ENCODE data around the gene JKAMP. TPM values are rescaled to one million over a fixed set of nuclear protein-coding genes. Genes with fewer than 3 reads are reported as not detected.

The JKAMP gene
- total RNA-seq, 1 donor from 2014 or later, result 182 TPM

GRCh38 chr14:59480166-59480565 lies 4.2 kb upstream of the JKAMP start:
- Histone ChIP-seq H3K36me3 (no peaks in the 10 kb centered on the region), H3K4me2 (no peak overlapping the region), H3K4me1 (peaks cover under 1% of the 10 kb centered on the region), H3K4me3 (no peak overlapping the region), H3K27ac (no peak overlapping the region), H3K9ac (no peak overlapping the region), H3K9me3 (ENCODE audit: low read depth) (no peaks in the 10 kb centered on the region), H4K20me1 (ENCODE audit: low read depth) (peaks cover 29% of the 10 kb centered on the region), H3F3A (ENCODE audit: low read depth) (peaks cover 7% of the 10 kb centered on the region), H3K79me2 (ENCODE audit: low read depth) (peaks cover 31% of the 10 kb centered on the region), H2AFZ (replicated peaks) (no peak overlapping the region), H3K27me3 (no peaks in the 10 kb centered on the region)
- Mint-ChIP-seq H3K27ac (no peak overlapping the region), H3K9me3 (no peaks in the 10 kb centered on the region), H3K4me3 (no peak overlapping the region), H3K36me3 (peaks cover 2% of the 10 kb centered on the region), H3K27me3 (ENCODE audit: insufficient read depth, low read depth) (no peaks in the 10 kb centered on the region), H3K4me1 (peaks cover 17% of the 10 kb centered on the region)
- DNase-seq (ENCODE audit: low spot score), result no peak
- TF ChIP-seq EZH2 (IDR thresholded peaks at IDR 0.05) (no peak), EZH2phosphoT487 (IDR thresholded peaks at IDR 0.05) (no peak)
- TF ChIP-seq, protein P1, sequence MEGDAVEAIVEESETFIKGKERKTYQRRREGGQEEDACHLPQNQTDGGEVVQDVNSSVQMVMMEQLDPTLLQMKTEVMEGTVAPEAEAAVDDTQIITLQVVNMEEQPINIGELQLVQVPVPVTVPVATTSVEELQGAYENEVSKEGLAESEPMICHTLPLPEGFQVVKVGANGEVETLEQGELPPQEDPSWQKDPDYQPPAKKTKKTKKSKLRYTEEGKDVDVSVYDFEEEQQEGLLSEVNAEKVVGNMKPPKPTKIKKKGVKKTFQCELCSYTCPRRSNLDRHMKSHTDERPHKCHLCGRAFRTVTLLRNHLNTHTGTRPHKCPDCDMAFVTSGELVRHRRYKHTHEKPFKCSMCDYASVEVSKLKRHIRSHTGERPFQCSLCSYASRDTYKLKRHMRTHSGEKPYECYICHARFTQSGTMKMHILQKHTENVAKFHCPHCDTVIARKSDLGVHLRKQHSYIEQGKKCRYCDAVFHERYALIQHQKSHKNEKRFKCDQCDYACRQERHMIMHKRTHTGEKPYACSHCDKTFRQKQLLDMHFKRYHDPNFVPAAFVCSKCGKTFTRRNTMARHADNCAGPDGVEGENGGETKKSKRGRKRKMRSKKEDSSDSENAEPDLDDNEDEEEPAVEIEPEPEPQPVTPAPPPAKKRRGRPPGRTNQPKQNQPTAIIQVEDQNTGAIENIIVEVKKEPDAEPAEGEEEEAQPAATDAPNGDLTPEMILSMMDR (IDR thresholded peaks at IDR 0.05), result no peak

- no peaks in the 10 kb centered on the region for H3K27me3 Mint-ChIP-seq (ENCODE audit: insufficient read depth, low read depth)
- Histone ChIP-seq H3K27me3 (no peaks in the 10 kb centered on the region), H3K4me1 (peaks cover 10% of the 10 kb centered on the region), H3F3A (ENCODE audit: low read depth) (peaks cover 7% of the 10 kb centered on the region), H3K4me3 (no peak overlapping the region), H3K9ac (no peak overlapping the region), H4K20me1 (ENCODE audit: low read depth) (peaks cover 29% of the 10 kb centered on the region), H3K4me2 (no peak overlapping the region), H3K36me3 (no peaks in the 10 kb centered on the region), H3K9me3 (ENCODE audit: low read depth) (no peaks in the 10 kb centered on the region), H3K27ac (no peak overlapping the region), H2AFZ (replicated peaks) (no peak overlapping the region), H3K79me2 (ENCODE audit: low read depth) (peaks cover 43% of the 10 kb centered on the region)
- no peak for DNase-seq (ENCODE audit: low spot score)
- H3K4me3 Mint-ChIP-seq, result no peak overlapping the region
- peaks cover 2% of the 10 kb centered on the region for H3K36me3 Mint-ChIP-seq
- H3K27ac Mint-ChIP-seq, result no peak overlapping the region
- H3K4me1 Mint-ChIP-seq, result peaks cover 25% of the 10 kb centered on the region
- H3K9me3 Mint-ChIP-seq, result no peaks in the 10 kb centered on the region
- TF ChIP-seq EZH2 (IDR thresholded peaks at IDR 0.05) (no peak), EZH2phosphoT487 (IDR thresholded peaks at IDR 0.05) (no peak)
- TF ChIP-seq, protein P1 (IDR thresholded peaks at IDR 0.05), result no peak
Measured at GRCh38 chr14:59481407-59481806, 2.9 kb upstream of the JKAMP start.

DNA sequence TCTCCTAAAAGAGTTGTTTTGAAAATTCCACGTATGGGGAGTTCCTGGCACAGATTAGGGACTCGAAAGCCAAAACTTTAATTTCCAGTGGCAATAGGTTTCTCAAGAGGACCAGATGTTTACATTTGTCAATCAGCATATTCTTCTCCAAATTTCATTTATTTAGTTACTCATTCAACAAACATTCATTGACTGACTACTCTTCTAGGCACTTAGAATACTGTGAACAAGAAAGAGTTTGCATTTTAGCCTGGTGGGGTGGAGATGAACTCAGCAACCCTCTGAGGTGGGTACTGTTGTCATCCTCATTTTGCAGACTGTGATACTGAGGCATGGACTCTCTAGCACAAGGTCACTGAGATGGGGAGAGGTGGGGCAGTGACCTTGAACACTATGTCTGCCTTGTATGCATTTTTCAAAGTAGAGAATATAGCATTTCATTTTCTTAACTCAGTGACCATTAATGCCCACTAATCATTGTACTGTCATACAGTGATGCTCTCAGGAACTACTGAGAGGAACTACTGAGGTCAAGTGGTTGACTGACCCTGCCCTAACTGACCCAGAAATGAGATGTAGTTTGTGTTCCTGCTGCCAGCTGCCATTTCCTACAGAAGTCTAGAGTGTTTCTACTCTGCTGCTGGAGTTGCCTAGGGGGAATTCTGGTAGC lies 2.3 kb upstream of the JKAMP start:
- H3K27me3 Mint-ChIP-seq (ENCODE audit: insufficient read depth, low read depth), result no peaks in the 10 kb centered on the region
- Histone ChIP-seq H3K4me3 (peak overlapping the region; percentile 74), H3K9me3 (ENCODE audit: low read depth) (no peaks in the 10 kb centered on the region), H4K20me1 (ENCODE audit: low read depth) (peaks cover 25% of the 10 kb centered on the region), H2AFZ (replicated peaks) (no peak overlapping the region), H3K27me3 (no peaks in the 10 kb centered on the region), H3K4me2 (peak overlapping the region; percentile 89), H3K9ac (no peak overlapping the region), H3K27ac (no peak overlapping the region), H3K79me2 (ENCODE audit: low read depth) (peaks cover 49% of the 10 kb centered on the region), H3K36me3 (no peaks in the 10 kb centered on the region), H3F3A (ENCODE audit: low read depth) (peaks cover 7% of the 10 kb centered on the region), H3K4me1 (peaks cover 10% of the 10 kb centered on the region)
- H3K36me3 Mint-ChIP-seq, result peaks cover 2% of the 10 kb centered on the region
- H3K4me3 Mint-ChIP-seq, result peak overlapping the region; percentile 98
- DNase-seq (ENCODE audit: low spot score), result no peak
- H3K4me1 Mint-ChIP-seq, result peaks cover 25% of the 10 kb centered on the region
- no peak overlapping the region for H3K27ac Mint-ChIP-seq
- TF ChIP-seq EZH2 (IDR thresholded peaks at IDR 0.05), result no peak
- no peak for TF ChIP-seq EZH2phosphoT487 (IDR thresholded peaks at IDR 0.05)
- TF ChIP-seq, protein P1 (IDR thresholded peaks at IDR 0.05), result no peak
- no peaks in the 10 kb centered on the region for H3K9me3 Mint-ChIP-seq

All from neural progenitor cell (in vitro differentiated cells).